Kidney tubule cell (primary cell): Measurements from ENCODE around the gene TEX47.

Source experiments
- DNase-seq: peaks from one replicate; pipeline ENCODE4 v3.0.0-alpha.2; 2018; ENCODE audit warnings: low spot score

TEX47 gene

GRCh38 chr7:88795553-88795952, at the start of gene TEX47:
Gene TEX47, minus strand, starts transcription at chr7:88795737. Its CDS starts 795 bp downstream, at chr7:88794942.
- DNase-seq: no peak

GRCh38 chr7:88845091-88845490, 49.6 kb upstream of the TEX47 start:
- no peak for DNase-seq

- DNase-seq: no peak
Observed at GRCh38 chr7:88842201-88842600, 46.7 kb upstream of the TEX47 start.

- peak; percentile 49 for DNase-seq
Observed at GRCh38 chr7:88835147-88835728, 39.7 kb upstream of the TEX47 start.

- DNase-seq: no peak
Observed at GRCh38 chr7:88826222-88826621, 30.7 kb upstream of the TEX47 start.

- DNase-seq: peak; percentile 7
Observed at GRCh38 chr7:88818552-88818951, 23.0 kb upstream of the TEX47 start.

GRCh38 chr7:88806280-88807037, 10.9 kb upstream of the TEX47 start:
- peak; percentile 57 for DNase-seq

GRCh38 chr7:88801046-88801445, 5.5 kb upstream of the TEX47 start:
- no peak for DNase-seq

GRCh38 chr7:88792361-88792760, 3.2 kb downstream of the TEX47 start:
- no peak for DNase-seq

- no peak for DNase-seq
Observed at GRCh38 chr7:88791891-88792290, 3.6 kb downstream of the TEX47 start.

GRCh38 chr7:88789480-88790064, 6.0 kb downstream of the TEX47 start:
- peak; percentile 36 for DNase-seq

GRCh38 chr7:88787777-88788176, 7.8 kb downstream of the TEX47 start:
- DNase-seq: no peak

- no peak for DNase-seq
Observed at GRCh38 chr7:88775838-88776237, 19.7 kb downstream of the TEX47 start.

GRCh38 chr7:88772776-88773175, 22.8 kb downstream of the TEX47 start:
- no peak for DNase-seq

- no peak for DNase-seq
Observed at GRCh38 chr7:88771417-88771816, 24.1 kb downstream of the TEX47 start.

- DNase-seq: no peak
Observed at GRCh38 chr7:88761779-88762178, 33.8 kb downstream of the TEX47 start.

GRCh38 chr7:88760136-88760515, 35.4 kb downstream of the TEX47 start:
- no peak for DNase-seq

- peak; percentile 2 for DNase-seq
Observed at GRCh38 chr7:88759230-88760135, 36.1 kb downstream of the TEX47 start, which contains the start of gene ZNF804B. Gene ZNF804B, plus strand, starts transcription at chr7:88759700. Its CDS starts 277 bp downstream, at chr7:88759977.

- peak; percentile 25 for DNase-seq
Observed at GRCh38 chr7:88758381-88759229, 36.9 kb downstream of the TEX47 start.

GRCh38 chr7:88757371-88757770, 38.2 kb downstream of the TEX47 start:
- no peak for DNase-seq

GRCh38 chr7:88756802-88757201, 38.7 kb downstream of the TEX47 start:
- DNase-seq: no peak
